Measurements from ENCODE around the gene SPAM1. TPM values are rescaled to one million over a fixed set of nuclear protein-coding genes. Genes with fewer than 3 reads are reported as not detected.

Gene SPAM1
- total and polyA plus RNA-seq, 5 donors: not detected

GRCh38 chr7:123958186-123958703 lies 33.2 kb downstream of the SPAM1 start:
- Histone ChIP-seq H3K27ac (ENCODE audit: low read length) (no peak overlapping the region), H3K4me1 (ENCODE audit: control insufficient read depth, insufficient read depth, low read length) (no peaks in the 10 kb centered on the region), H3K4me3 (ENCODE audit: low read length) (no peak overlapping the region), H3K9me3 (ENCODE audit: control insufficient read depth, low read length) (no peaks in the 10 kb centered on the region), H3K27me3 (ENCODE audit: control insufficient read depth, insufficient read depth) (no peaks in the 10 kb centered on the region)
- ATAC-seq (no peak), DNase-seq (no peak)
- intact Hi-C loops (cut with DNase I): no loop called here
- 74% methylated on average over 4 of the region's 4 CpGs for WGBS

GRCh38 chr7:123961771-123962170 lies 36.7 kb downstream of the SPAM1 start:
- Histone ChIP-seq H3K4me1 (ENCODE audit: control insufficient read depth, insufficient read depth, low read length) (no peaks in the 10 kb centered on the region), H3K27ac (ENCODE audit: low read length) (no peak overlapping the region), H3K27me3 (ENCODE audit: control insufficient read depth, insufficient read depth) (no peaks in the 10 kb centered on the region), H3K4me3 (ENCODE audit: low read length) (no peak overlapping the region), H3K9me3 (ENCODE audit: control insufficient read depth, low read length) (no peaks in the 10 kb centered on the region)
- WGBS: 35% methylated on average over 6 of the region's 6 CpGs
- DNase-seq (no peak), ATAC-seq (no peak)
- intact Hi-C loops (cut with DNase I): no loop called here

- WGBS: 50% methylated on average over 4 of the region's 4 CpGs
- Histone ChIP-seq H3K4me3 (ENCODE audit: low read length) (no peak overlapping the region), H3K9me3 (ENCODE audit: control insufficient read depth, low read length) (no peaks in the 10 kb centered on the region), H3K27me3 (ENCODE audit: control insufficient read depth, insufficient read depth) (no peaks in the 10 kb centered on the region), H3K27ac (ENCODE audit: low read length) (no peak overlapping the region), H3K4me1 (ENCODE audit: control insufficient read depth, insufficient read depth, low read length) (peaks cover 1% of the 10 kb centered on the region)
- intact Hi-C loops (cut with DNase I): no loop called here
- ATAC-seq (no peak), DNase-seq (no peak)
Measured at GRCh38 chr7:123966936-123967335, 41.9 kb downstream of the SPAM1 start.

- intact Hi-C loops (cut with DNase I): no loop called here
Measured at GRCh38 chr7:123972045-123972444, 47.0 kb downstream of the SPAM1 start.

GRCh38 chr7:123972831-123973230 lies 47.8 kb downstream of the SPAM1 start:
- H3K27me3 ChIP-seq (ENCODE audit: control insufficient read depth, insufficient read depth): no peaks in the 10 kb centered on the region
- intact Hi-C loops (cut with DNase I): no loop called here
- H3K27ac ChIP-seq (ENCODE audit: low read length): no peak overlapping the region
- 23% methylated on average over 1 of the region's 1 CpG for WGBS
- no peak for DNase-seq
- H3K4me1 ChIP-seq (ENCODE audit: control insufficient read depth, insufficient read depth, low read length): no peaks in the 10 kb centered on the region
- ATAC-seq: no peak
- H3K4me3 ChIP-seq (ENCODE audit: low read length): no peak overlapping the region
- no peaks in the 10 kb centered on the region for H3K9me3 ChIP-seq (ENCODE audit: control insufficient read depth, low read length)

More at GRCh38 chr7:123972045-123972444, 47.0 kb downstream of the SPAM1 start:
- 53% methylated on average over 1 of the region's 1 CpG for WGBS
- no peak overlapping the region for H3K27ac ChIP-seq (ENCODE audit: low read length)
- DNase-seq: no peak
- no peak for ATAC-seq
- H3K27me3 ChIP-seq (ENCODE audit: control insufficient read depth, insufficient read depth): no peaks in the 10 kb centered on the region
- H3K9me3 ChIP-seq (ENCODE audit: control insufficient read depth, low read length): no peaks in the 10 kb centered on the region
- H3K4me1 ChIP-seq (ENCODE audit: control insufficient read depth, insufficient read depth, low read length): peaks cover 1% of the 10 kb centered on the region
- no peak overlapping the region for H3K4me3 ChIP-seq (ENCODE audit: low read length)

GRCh38 chr7:123974326-123974908 lies 49.4 kb downstream of the SPAM1 start:
- Histone ChIP-seq H3K27ac (ENCODE audit: low read length) (no peak overlapping the region), H3K4me1 (ENCODE audit: control insufficient read depth, insufficient read depth, low read length) (no peaks in the 10 kb centered on the region), H3K27me3 (ENCODE audit: control insufficient read depth, insufficient read depth) (no peaks in the 10 kb centered on the region), H3K9me3 (ENCODE audit: control insufficient read depth, low read length) (no peaks in the 10 kb centered on the region), H3K4me3 (ENCODE audit: low read length) (no peak overlapping the region)
- 58% methylated on average over 7 of the region's 7 CpGs for WGBS
- DNase-seq (no peak), ATAC-seq (peak in 1 of 2 donors; percentile 29)
- intact Hi-C loops (cut with DNase I): no loop called here

GRCh38 chr7:123975084-123975483 lies 50.0 kb downstream of the SPAM1 start:
- no peak overlapping the region for H3K4me3 ChIP-seq (ENCODE audit: low read length)
- no peaks in the 10 kb centered on the region for H3K9me3 ChIP-seq (ENCODE audit: control insufficient read depth, low read length)
- no peaks in the 10 kb centered on the region for H3K4me1 ChIP-seq (ENCODE audit: control insufficient read depth, insufficient read depth, low read length)
- intact Hi-C loops (cut with DNase I): no loop called here
- ATAC-seq (no peak), DNase-seq (no peak)
- H3K27ac ChIP-seq (ENCODE audit: low read length): no peak overlapping the region
- H3K27me3 ChIP-seq (ENCODE audit: control insufficient read depth, insufficient read depth): no peaks in the 10 kb centered on the region

GRCh38 chr7:123977081-123977480 lies 52.0 kb downstream of the SPAM1 start:
- Histone ChIP-seq H3K4me3 (ENCODE audit: low read length) (no peak overlapping the region), H3K27ac (ENCODE audit: low read length) (no peak overlapping the region), H3K27me3 (ENCODE audit: control insufficient read depth, insufficient read depth) (no peaks in the 10 kb centered on the region), H3K4me1 (ENCODE audit: control insufficient read depth, insufficient read depth, low read length) (no peaks in the 10 kb centered on the region), H3K9me3 (ENCODE audit: control insufficient read depth, low read length) (no peaks in the 10 kb centered on the region)
- no peak for DNase-seq
- no peak for ATAC-seq
- intact Hi-C loops (cut with DNase I): no loop called here

GRCh38 chr7:123979876-123980275 lies 54.8 kb downstream of the SPAM1 start:
- intact Hi-C loops (cut with DNase I): no loop called here
- no peaks in the 10 kb centered on the region for H3K9me3 ChIP-seq (ENCODE audit: control insufficient read depth, low read length)
- H3K27me3 ChIP-seq (ENCODE audit: control insufficient read depth, insufficient read depth): no peaks in the 10 kb centered on the region
- no peak overlapping the region for H3K4me3 ChIP-seq (ENCODE audit: low read length)
- DNase-seq (peak in 1 of 3 donors; percentile 39), ATAC-seq (no peak)
- H3K4me1 ChIP-seq (ENCODE audit: control insufficient read depth, insufficient read depth, low read length): no peaks in the 10 kb centered on the region
- H3K27ac ChIP-seq (ENCODE audit: low read length): no peak overlapping the region

- intact Hi-C loops (cut with DNase I): no loop called here
- 16% methylated on average over 2 of the region's 2 CpGs for WGBS
- ATAC-seq: no peak
- no peaks in the 10 kb centered on the region for H3K27me3 ChIP-seq (ENCODE audit: control insufficient read depth, insufficient read depth)
- H3K27ac ChIP-seq (ENCODE audit: low read length): no peak overlapping the region
- H3K9me3 ChIP-seq (ENCODE audit: control insufficient read depth, low read length): no peaks in the 10 kb centered on the region
- H3K4me1 ChIP-seq (ENCODE audit: control insufficient read depth, insufficient read depth, low read length): no peaks in the 10 kb centered on the region
- no peak for DNase-seq
- H3K4me3 ChIP-seq (ENCODE audit: low read length): no peak overlapping the region
Measured at GRCh38 chr7:123987445-123987844, 62.4 kb downstream of the SPAM1 start.

- DNase-seq (no peak), ATAC-seq (no peak)
- intact Hi-C loops (cut with DNase I): no loop called here
- Histone ChIP-seq H3K27ac (ENCODE audit: low read length) (no peak overlapping the region), H3K27me3 (ENCODE audit: control insufficient read depth, insufficient read depth) (no peaks in the 10 kb centered on the region), H3K9me3 (ENCODE audit: control insufficient read depth, low read length) (no peaks in the 10 kb centered on the region), H3K4me3 (ENCODE audit: low read length) (no peak overlapping the region), H3K4me1 (ENCODE audit: control insufficient read depth, insufficient read depth, low read length) (no peaks in the 10 kb centered on the region)
- WGBS: 40% methylated on average over 2 of the region's 2 CpGs
Measured at GRCh38 chr7:123992913-123993518, 68.0 kb downstream of the SPAM1 start.

- no peaks in the 10 kb centered on the region for H3K4me1 ChIP-seq (ENCODE audit: control insufficient read depth, insufficient read depth, low read length)
- no peaks in the 10 kb centered on the region for H3K27me3 ChIP-seq (ENCODE audit: control insufficient read depth, insufficient read depth)
- H3K4me3 ChIP-seq (ENCODE audit: low read length): no peak overlapping the region
- DNase-seq (no peak), ATAC-seq (no peak)
- H3K9me3 ChIP-seq (ENCODE audit: control insufficient read depth, low read length): no peaks in the 10 kb centered on the region
- intact Hi-C loops (cut with DNase I): no loop called here
- WGBS: 46% methylated on average over 2 of the region's 2 CpGs
- H3K27ac ChIP-seq (ENCODE audit: low read length): no peak overlapping the region
Measured at GRCh38 chr7:123993996-123994395, 69.0 kb downstream of the SPAM1 start.
